Measurements from ENCODE around the gene CHMP4A. TPM values are rescaled to one million over a fixed set of nuclear protein-coding genes. Genes with fewer than 3 reads are reported as not detected.
"Not testable (repeated sequence)": the region's sequence is repeated elsewhere in the genome, so short reads cannot be mapped to it uniquely, and the experiment has no call there.

The CHMP4A gene
- total RNA-seq, 1 donor: 13.8 TPM

DNA sequence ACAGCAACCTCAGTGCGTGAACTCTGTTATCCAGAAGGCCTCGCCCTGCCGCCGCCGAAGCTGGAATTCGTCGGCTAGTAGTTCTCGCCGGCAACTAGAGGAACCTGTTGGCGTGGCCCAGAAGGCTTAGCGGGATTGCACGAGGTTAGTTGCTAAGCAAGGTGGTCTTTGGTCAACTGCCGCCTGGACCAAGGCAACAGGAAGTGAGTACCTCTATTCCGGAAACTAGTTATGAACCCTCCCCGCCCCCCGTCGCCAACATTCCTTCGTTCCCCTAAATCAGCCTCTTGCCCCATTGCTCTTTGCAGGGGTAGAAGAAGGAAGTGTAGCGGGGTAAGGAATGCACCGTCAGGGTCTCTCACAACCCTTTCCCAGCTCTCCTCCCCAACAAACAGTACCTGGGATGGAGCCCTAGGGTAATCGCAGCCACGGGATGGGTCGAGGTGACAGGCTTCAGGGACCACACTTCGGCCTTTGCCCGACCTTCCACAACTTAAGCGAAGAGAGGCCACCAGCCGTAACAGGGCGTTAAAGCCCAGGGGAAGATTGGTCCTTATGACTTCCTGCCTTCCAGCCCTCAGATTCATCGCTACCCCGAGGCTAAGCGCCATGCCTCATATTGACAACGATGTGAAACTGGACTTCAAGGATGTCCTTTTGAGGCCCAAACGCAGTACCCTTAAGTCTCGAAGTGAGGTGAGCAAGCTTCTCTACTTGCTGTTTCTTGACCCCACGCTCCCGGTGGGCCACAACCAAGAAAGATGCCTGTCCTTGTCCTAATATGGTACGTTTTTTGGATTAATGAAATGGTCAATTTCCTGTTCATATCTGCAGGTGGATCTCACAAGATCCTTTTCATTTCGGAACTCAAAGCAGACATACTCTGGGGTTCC lies 19.6 kb upstream of the CHMP4A start, which contains the start of gene GMPR2:
TSS of gene GMPR2 (plus strand) at position 285 of the 893 bp plus-strand sequence. CDS start at position 610, 325 bp downstream.
- TF ChIP-seq, protein P1, sequence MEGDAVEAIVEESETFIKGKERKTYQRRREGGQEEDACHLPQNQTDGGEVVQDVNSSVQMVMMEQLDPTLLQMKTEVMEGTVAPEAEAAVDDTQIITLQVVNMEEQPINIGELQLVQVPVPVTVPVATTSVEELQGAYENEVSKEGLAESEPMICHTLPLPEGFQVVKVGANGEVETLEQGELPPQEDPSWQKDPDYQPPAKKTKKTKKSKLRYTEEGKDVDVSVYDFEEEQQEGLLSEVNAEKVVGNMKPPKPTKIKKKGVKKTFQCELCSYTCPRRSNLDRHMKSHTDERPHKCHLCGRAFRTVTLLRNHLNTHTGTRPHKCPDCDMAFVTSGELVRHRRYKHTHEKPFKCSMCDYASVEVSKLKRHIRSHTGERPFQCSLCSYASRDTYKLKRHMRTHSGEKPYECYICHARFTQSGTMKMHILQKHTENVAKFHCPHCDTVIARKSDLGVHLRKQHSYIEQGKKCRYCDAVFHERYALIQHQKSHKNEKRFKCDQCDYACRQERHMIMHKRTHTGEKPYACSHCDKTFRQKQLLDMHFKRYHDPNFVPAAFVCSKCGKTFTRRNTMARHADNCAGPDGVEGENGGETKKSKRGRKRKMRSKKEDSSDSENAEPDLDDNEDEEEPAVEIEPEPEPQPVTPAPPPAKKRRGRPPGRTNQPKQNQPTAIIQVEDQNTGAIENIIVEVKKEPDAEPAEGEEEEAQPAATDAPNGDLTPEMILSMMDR (IDR thresholded peaks at IDR 0.05; ENCODE audit: insufficient read depth, low read depth, low read length): no peak
- H3K4me3 ChIP-seq (ENCODE audit: low read depth, low read length): peak within 1 kb of the TSS; percentile 93
- no peak for DNase-seq (ENCODE audit: low read depth)

DNA sequence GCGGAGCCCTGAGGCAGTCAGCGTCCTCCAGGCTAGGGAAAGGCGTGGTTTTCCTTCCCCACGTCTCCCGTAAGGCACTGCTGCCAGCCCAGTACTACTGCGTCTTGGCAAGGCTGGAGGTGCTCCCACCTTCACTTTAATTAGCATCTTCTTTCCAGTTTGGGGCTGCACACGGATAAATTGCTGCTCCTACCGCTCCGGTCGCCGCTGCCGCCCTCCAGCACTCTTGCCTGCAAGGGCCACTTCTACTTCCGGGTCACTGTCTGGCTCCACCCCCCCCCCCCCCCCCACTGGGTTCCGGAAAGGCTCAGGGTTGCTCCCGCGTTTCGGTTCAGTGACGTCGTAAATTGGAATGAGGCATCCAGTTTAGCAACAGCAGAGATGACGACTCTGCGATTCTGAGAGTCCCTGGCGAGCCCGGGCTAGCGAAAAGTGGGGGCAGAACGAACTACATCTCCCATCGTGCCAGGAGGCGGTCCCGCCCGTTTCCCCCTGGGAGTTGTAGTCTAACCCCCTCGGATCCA lies 18.9 kb upstream of the CHMP4A start, which contains the start of gene NEDD8:
TSS of gene NEDD8 (minus strand) at position 247 of the 524 bp plus-strand sequence. CDS start at position 147, 100 bp downstream.
- TF ChIP-seq, protein P1 (IDR thresholded peaks at IDR 0.05; ENCODE audit: insufficient read depth, low read depth, low read length): no peak
- DNase-seq (ENCODE audit: low read depth): peak; percentile 95
- H3K4me3 ChIP-seq (ENCODE audit: low read depth, low read length): peak within 1 kb of the TSS; percentile 93

DNA sequence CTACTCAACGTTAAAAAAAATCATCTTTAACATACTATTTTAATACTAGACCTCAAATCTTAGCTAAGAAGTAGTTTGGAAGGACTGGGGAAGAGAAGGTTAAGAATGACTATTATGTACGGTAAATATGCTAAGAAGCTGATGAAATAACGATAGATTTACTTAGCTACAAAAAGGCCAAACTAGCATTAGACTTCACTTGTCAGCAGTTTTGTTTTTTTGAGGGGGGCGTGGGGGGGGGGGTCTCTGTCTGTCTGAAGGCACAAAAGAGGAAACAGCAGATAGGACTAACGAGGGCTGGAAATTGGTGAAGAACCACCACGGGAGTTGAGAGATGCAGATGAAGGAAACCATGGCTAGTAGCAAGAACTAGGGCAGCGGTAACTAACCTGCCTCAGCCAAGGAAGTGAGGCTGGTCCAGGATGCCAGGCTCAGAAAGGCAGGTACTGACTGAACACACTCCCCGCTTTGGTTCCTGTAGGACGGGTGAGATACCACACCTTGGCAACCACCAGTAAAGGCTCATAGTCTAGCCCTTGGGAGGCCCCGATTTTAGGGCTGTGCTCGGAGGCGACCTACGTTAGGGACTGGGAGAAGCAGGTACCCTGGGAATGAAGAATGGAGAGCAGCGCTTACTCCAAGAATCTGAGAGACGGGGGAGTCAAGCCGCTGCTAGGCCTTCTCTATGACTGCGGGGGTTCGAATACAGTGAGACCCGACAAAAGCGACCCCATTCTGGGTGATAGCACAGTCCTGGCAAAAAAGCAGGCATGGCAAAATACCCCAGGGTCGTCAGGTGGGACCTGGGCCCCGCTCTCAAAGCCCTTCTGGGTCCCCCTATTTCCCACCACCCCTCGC lies 18.2 kb upstream of the CHMP4A start:
- peak overlapping the region; percentile 93 for H3K4me3 ChIP-seq (ENCODE audit: low read depth, low read length)
- DNase-seq (ENCODE audit: low read depth): no peak
- TF ChIP-seq, protein P1 (IDR thresholded peaks at IDR 0.05; ENCODE audit: insufficient read depth, low read depth, low read length): no peak

DNA sequence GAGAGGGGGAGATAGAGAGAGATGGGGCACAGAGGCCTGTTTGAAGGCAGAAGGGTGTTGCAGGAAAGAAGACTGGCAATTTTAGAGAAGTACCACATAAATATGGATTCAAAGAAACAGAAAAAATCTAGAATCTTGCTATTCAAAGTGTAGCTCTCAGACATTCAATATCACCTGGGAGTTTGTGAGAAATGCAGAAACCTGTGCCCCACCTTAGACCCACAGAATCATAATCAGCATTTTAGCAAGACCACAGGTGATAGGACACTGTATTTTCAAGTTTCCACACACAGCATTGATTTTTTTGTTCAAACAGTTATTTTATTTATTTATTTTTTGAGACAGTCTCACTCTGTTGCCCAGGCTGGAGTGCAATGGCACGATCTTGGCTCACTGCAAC lies 15.6 kb upstream of the CHMP4A start:
- H3K4me3 ChIP-seq (ENCODE audit: low read depth, low read length): no peak overlapping the region
- TF ChIP-seq, protein P1 (IDR thresholded peaks at IDR 0.05; ENCODE audit: insufficient read depth, low read depth, low read length): no peak
- DNase-seq (ENCODE audit: low read depth): no peak

DNA sequence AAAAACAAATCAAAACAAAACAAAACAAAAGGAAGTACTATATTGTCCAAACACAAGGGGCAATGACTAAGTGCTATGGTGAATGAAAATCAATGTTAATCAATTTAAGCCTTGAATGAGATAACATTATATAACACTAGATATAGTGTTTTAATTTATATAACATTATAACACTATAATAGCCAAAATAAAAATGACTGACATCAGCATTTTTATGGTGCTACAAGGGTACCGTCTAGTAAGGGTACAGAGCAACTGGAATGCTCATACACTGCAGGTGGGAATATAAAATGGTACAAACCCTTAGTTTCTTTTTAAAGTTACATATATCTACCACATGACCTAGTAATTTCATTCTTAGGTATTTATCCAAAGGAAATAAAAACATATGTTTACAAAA lies 13.2 kb upstream of the CHMP4A start:
- TF ChIP-seq, protein P1 (IDR thresholded peaks at IDR 0.05; ENCODE audit: insufficient read depth, low read depth, low read length): no peak
- DNase-seq (ENCODE audit: low read depth): no peak
- no peak overlapping the region for H3K4me3 ChIP-seq (ENCODE audit: low read depth, low read length)

DNA sequence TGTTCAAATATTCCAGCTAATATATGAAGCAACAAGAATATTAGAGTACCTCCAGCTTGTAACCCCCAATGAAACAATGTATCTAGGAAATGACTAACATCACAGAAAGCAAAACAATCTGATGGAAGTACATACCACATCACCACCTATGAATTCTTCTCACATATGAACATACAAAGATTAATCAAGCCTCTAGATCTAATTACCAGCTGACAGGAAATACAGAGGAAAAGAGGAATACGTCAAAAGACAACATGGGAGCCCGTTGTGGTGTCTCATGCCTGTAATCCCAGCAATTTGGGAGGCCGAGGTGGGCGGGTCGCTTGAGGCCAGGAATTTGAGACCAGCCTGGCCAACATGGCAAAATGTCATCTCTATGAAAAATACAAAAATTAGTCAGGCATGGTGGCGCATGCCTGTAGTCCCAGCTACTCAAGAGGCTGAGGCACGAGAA lies 11.4 kb upstream of the CHMP4A start:
- peak; percentile 70 for DNase-seq (ENCODE audit: low read depth)
- H3K4me3 ChIP-seq (ENCODE audit: low read depth, low read length): no peak overlapping the region
- TF ChIP-seq, protein P1 (IDR thresholded peaks at IDR 0.05; ENCODE audit: insufficient read depth, low read depth, low read length): no peak

DNA sequence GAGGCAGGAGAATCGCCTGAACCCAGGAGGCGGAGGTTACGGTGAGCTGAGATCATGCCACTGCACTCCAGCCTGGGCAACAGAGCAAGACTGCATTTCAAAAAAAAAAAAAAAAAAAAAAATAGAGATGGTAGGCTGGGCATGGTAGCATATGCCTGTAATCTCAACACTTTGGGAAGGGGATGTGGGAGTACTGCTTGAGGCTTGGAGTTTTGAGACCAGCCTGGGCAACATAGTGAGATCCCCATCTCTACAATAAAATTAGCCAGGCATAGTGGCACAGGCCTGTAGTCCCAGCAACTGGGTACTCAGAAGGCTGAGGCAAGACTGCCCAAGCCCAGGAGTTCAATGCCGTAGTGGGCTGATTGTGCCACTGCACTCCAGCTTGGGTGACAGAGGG lies 9.7 kb upstream of the CHMP4A start:
- not testable (repeated sequence) for H3K4me3 ChIP-seq (ENCODE audit: low read depth, low read length); DNase-seq (ENCODE audit: low read depth)
